Measurements from ENCODE around the gene MAN2A1. TPM values are rescaled to one million over a fixed set of nuclear protein-coding genes. Genes with fewer than 3 reads are reported as not detected.

MAN2A1 gene
- total RNA-seq, 2 experiments from 2014 or later: 23.0 to 28.7 TPM

DNA sequence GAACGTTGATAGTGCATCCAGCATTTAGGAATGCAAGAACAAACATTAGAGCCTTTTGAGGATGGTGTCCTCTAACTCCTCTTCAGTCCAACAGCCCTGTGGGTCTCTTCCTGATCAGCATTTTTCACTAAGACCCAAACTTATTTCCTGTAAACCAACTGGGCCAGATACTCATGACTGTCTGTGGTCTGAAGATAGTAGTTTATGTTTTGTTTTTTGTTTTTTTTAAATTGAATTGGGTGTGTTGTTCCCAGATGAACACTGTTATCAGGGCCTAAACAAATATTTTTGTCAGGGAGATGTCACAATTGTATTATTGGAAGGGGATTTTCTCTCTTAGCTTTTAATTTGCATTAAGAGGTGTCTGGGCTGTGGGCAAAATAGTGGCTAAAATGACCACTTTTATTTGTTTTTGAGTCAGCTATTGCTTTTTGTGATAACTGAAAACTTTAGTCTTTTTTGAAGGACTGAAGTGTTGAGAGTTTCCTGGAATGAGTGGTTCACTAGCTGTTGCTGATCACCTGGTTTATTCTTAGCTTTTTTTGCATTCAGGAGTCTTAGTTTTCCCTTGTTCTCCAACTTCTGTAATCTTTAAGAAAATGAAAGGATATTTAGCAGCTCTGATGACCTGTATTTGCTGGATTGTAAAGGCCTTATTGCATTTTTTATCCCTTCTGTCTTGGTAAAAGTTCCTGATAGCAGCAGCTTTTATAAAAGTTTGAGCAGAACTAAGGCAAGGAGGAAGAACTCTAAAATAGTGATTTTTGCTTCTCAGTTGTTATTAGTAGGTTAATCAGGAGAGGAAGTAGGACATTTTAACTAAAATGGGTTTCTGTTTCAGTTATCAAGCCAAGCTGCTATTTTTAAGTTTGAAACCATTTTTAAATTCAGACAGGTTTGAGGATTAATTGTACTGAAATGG is 5.5 kb downstream of the MAN2A1 start:
- Histone ChIP-seq H3K27ac (ENCODE audit: low read depth, low read length, poor library complexity, severe bottlenecking) (peak overlapping the region; percentile 35), H3K4me1 (ENCODE audit: insufficient read depth, low read length, poor library complexity, severe bottlenecking) (peaks cover 40% of the 10 kb centered on the region), H3K9me2 (ENCODE audit: insufficient read depth, low read length) (no peaks in the 10 kb centered on the region), H2AFZ (ENCODE audit: low read length) (no peak overlapping the region), H3K79me2 (ENCODE audit: insufficient read depth, low read depth, low read length) (peaks cover 84% of the 10 kb centered on the region; the same call in 1 of the 2 replicates), H3K4me3 (ENCODE audit: low read depth, low read length, poor library complexity, severe bottlenecking) (peak overlapping the region; percentile 13), H3K36me3 (ENCODE audit: insufficient read depth, low read length) (peaks cover 5% of the 10 kb centered on the region; the same call in 1 of the 2 replicates), H3K4me2 (ENCODE audit: low read length) (peak overlapping the region; percentile 58), H3K9me3 (ENCODE audit: low read length) (no peaks in the 10 kb centered on the region), H4K20me1 (ENCODE audit: insufficient read depth, low read length) (peaks cover 21% of the 10 kb centered on the region)
- CTCF ChIA-PET (ENCODE audit: unreplicated experiment): no interaction called here
- POLR2A ChIA-PET: interaction anchor here (0.6 to 2.2 kb wide), 5 partner anchors 9 to 227 kb away, joined by 3 to 6 read pairs (median 3); no protein-coding TSS in a partner anchor
- no TSS peak for BruUV-seq (replicated peaks)
- TF ChIP-seq, protein P1, sequence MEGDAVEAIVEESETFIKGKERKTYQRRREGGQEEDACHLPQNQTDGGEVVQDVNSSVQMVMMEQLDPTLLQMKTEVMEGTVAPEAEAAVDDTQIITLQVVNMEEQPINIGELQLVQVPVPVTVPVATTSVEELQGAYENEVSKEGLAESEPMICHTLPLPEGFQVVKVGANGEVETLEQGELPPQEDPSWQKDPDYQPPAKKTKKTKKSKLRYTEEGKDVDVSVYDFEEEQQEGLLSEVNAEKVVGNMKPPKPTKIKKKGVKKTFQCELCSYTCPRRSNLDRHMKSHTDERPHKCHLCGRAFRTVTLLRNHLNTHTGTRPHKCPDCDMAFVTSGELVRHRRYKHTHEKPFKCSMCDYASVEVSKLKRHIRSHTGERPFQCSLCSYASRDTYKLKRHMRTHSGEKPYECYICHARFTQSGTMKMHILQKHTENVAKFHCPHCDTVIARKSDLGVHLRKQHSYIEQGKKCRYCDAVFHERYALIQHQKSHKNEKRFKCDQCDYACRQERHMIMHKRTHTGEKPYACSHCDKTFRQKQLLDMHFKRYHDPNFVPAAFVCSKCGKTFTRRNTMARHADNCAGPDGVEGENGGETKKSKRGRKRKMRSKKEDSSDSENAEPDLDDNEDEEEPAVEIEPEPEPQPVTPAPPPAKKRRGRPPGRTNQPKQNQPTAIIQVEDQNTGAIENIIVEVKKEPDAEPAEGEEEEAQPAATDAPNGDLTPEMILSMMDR (conservative IDR thresholded peaks at IDR 0.05; ENCODE audit: low read length): no peak
- TF ChIP-seq EZH2phosphoT487 (IDR thresholded peaks at IDR 0.05; ENCODE audit: borderline replicate concordance, low read depth, low read length): no peak
- peak; percentile 25 for DNase-seq (ENCODE audit: low spot score)
- intact Hi-C loops (cut with micrococcal nuclease; ENCODE audit: unreplicated experiment): loop anchor here (10.0 kb wide), 3 partner anchors 930 to 1310 kb away; partner anchors contain the start of genes FBXL17 and SLC25A46

DNA sequence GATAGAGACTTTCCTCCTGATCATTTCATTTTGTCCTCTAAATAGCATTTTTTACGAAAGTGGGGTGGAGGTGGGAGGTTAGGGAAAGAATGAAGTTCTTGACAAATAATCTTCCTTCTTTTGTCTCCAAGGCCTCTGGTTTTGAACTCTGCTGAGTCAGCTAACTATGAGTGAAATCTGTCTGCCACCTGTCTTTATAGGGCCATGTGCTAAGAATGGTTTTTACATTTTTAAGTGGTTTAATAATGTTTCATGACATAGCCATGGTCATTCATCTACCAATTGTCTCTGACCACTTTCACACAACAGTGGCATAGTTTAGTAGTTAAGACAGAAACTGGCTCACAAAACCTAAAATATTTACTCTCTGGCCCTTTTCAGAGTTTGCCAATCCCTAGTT is 7.6 kb downstream of the MAN2A1 start:
- Histone ChIP-seq H3K4me2 (ENCODE audit: low read length) (no peak overlapping the region), H3K4me1 (ENCODE audit: insufficient read depth, low read length, poor library complexity, severe bottlenecking) (peaks cover 30% of the 10 kb centered on the region), H2AFZ (ENCODE audit: low read length) (no peak overlapping the region), H3K27ac (ENCODE audit: low read depth, low read length, poor library complexity, severe bottlenecking) (no peak overlapping the region), H3K4me3 (ENCODE audit: low read depth, low read length, poor library complexity, severe bottlenecking) (no peak overlapping the region), H3K36me3 (ENCODE audit: insufficient read depth, low read length) (peaks cover 9% of the 10 kb centered on the region), H3K9me3 (ENCODE audit: low read length) (no peaks in the 10 kb centered on the region), H3K9me2 (ENCODE audit: insufficient read depth, low read length) (no peaks in the 10 kb centered on the region), H4K20me1 (ENCODE audit: insufficient read depth, low read length) (peaks cover 14% of the 10 kb centered on the region), H3K79me2 (ENCODE audit: insufficient read depth, low read depth, low read length) (peaks cover 88% of the 10 kb centered on the region; the same call in 1 of the 2 replicates)
- TF ChIP-seq EZH2phosphoT487 (IDR thresholded peaks at IDR 0.05; ENCODE audit: borderline replicate concordance, low read depth, low read length): no peak
- TF ChIP-seq, protein P1 (conservative IDR thresholded peaks at IDR 0.05; ENCODE audit: low read length): no peak
- no TSS peak for BruUV-seq (replicated peaks)
- CTCF ChIA-PET (ENCODE audit: unreplicated experiment): no interaction called here
- POLR2A ChIA-PET: interaction anchor here (0.5 to 0.6 kb wide), 2 partner anchors 26 to 54 kb away, joined by 3 read pairs; no protein-coding TSS in a partner anchor
- intact Hi-C loops (cut with micrococcal nuclease; ENCODE audit: unreplicated experiment): loop anchor here (10.0 kb wide), 3 partner anchors 927 to 1313 kb away; partner anchors contain the start of genes FBXL17 and SLC25A46
- no peak for DNase-seq (ENCODE audit: low spot score)
